ENCODE results near the gene COL3A1. TPM values are rescaled to one million over a fixed set of nuclear protein-coding genes. Genes with fewer than 3 reads are reported as not detected.
A peak's percentile ranks its signal among the peaks of the same experiment; 100 is the strongest.

Gene COL3A1
- total and polyA plus RNA-seq, 2 of the 13 experiments (the other 11 are each of a cell fraction or from before 2014, with no cell fraction given): 0.04 TPM; not detected in 1

DNA sequence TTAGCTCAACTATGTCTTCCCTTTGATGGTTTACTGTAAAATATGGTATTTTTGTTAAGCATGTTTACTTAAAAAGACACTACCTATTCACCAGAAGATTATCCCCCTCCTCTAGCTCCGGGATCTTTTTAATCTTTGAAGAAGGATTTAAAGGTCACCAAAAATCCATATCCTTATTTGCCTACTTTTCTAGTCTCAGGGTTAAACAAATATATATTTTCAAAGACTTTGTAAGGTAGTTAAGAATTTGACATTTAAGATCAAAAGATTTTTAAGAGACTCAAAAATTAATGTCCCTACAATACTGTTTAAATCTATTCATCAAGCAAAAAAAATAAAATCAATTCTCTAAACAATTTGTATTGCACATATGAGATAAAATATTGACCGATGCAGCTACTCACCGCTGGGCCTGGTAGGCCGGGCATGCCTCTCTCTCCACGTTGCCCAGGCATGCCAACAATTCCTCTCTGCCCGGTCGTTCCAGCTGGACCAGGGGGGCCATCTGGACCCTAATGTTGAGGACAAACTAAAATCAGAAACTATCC, 76.1 kb downstream of the COL3A1 start (continued):
- TF ChIP-seq, protein P1, sequence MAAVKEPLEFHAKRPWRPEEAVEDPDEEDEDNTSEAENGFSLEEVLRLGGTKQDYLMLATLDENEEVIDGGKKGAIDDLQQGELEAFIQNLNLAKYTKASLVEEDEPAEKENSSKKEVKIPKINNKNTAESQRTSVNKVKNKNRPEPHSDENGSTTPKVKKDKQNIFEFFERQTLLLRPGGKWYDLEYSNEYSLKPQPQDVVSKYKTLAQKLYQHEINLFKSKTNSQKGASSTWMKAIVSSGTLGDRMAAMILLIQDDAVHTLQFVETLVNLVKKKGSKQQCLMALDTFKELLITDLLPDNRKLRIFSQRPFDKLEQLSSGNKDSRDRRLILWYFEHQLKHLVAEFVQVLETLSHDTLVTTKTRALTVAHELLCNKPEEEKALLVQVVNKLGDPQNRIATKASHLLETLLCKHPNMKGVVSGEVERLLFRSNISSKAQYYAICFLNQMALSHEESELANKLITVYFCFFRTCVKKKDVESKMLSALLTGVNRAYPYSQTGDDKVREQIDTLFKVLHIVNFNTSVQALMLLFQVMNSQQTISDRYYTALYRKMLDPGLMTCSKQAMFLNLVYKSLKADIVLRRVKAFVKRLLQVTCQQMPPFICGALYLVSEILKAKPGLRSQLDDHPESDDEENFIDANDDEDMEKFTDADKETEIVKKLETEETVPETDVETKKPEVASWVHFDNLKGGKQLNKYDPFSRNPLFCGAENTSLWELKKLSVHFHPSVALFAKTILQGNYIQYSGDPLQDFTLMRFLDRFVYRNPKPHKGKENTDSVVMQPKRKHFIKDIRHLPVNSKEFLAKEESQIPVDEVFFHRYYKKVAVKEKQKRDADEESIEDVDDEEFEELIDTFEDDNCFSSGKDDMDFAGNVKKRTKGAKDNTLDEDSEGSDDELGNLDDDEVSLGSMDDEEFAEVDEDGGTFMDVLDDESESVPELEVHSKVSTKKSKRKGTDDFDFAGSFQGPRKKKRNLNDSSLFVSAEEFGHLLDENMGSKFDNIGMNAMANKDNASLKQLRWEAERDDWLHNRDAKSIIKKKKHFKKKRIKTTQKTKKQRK (IDR thresholded peaks at IDR 0.05; ENCODE audit: low read length): no peak
- TF ChIP-seq ZNF605 (CRISPR knock-in tag; IDR thresholded peaks at IDR 0.05): 0 out of 2 replicates have a peak, but pooled peaks have one; percentile 38
- no peak for TF ChIP-seq ZNF430 (CRISPR knock-in tag; IDR thresholded peaks at IDR 0.05)
- TF ChIP-seq ZNF614 (CRISPR knock-in tag; IDR thresholded peaks at IDR 0.05; ENCODE audit: borderline replicate concordance): peak; percentile 45; the same call in 1 of the 2 replicates
- TF ChIP-seq, protein P2, sequence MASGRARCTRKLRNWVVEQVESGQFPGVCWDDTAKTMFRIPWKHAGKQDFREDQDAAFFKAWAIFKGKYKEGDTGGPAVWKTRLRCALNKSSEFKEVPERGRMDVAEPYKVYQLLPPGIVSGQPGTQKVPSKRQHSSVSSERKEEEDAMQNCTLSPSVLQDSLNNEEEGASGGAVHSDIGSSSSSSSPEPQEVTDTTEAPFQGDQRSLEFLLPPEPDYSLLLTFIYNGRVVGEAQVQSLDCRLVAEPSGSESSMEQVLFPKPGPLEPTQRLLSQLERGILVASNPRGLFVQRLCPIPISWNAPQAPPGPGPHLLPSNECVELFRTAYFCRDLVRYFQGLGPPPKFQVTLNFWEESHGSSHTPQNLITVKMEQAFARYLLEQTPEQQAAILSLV (CRISPR knock-in tag; IDR thresholded peaks at IDR 0.05; ENCODE audit: borderline replicate concordance): no peak
- TF ChIP-seq GATA4 (IDR thresholded peaks at IDR 0.05; ENCODE audit: borderline replicate concordance, low read depth): peak; percentile 92
- TF ChIP-seq, protein P3, sequence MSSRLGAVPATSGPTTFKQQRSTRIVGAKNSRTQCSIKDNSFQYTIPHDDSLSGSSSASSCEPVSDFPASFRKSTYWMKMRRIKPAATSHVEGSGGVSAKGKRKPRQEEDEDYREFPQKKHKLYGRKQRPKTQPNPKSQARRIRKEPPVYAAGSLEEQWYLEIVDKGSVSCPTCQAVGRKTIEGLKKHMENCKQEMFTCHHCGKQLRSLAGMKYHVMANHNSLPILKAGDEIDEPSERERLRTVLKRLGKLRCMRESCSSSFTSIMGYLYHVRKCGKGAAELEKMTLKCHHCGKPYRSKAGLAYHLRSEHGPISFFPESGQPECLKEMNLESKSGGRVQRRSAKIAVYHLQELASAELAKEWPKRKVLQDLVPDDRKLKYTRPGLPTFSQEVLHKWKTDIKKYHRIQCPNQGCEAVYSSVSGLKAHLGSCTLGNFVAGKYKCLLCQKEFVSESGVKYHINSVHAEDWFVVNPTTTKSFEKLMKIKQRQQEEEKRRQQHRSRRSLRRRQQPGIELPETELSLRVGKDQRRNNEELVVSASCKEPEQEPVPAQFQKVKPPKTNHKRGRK (CRISPR knock-in tag; IDR thresholded peaks at IDR 0.05): no peak
- TF ChIP-seq MTF1 (CRISPR knock-in tag; IDR thresholded peaks at IDR 0.05): 0 out of 2 replicates have a peak, but pooled peaks have one; percentile 22
- no peak for TF ChIP-seq ZNF367 (CRISPR knock-in tag; IDR thresholded peaks at IDR 0.05; ENCODE audit: borderline replicate concordance)
- TF ChIP-seq ATM (IDR thresholded peaks at IDR 0.05; ENCODE audit: borderline replicate concordance): no peak
- TF ChIP-seq ZFP36L2 (CRISPR knock-in tag; IDR thresholded peaks at IDR 0.05): no peak
- TF ChIP-seq ZNF335 (CRISPR knock-in tag; IDR thresholded peaks at IDR 0.05): no peak
- TF ChIP-seq ZNF24 (IDR thresholded peaks at IDR 0.05): peak; percentile 39; the same call in 1 of the 2 replicates
- TF ChIP-seq ZNF510 (CRISPR knock-in tag; IDR thresholded peaks at IDR 0.05; ENCODE audit: low read depth): no peak
- peak; percentile 20; the same call in 1 of the 2 replicates for TF ChIP-seq ZNF3 (CRISPR knock-in tag; IDR thresholded peaks at IDR 0.05)
- no peak for TF ChIP-seq SKI (IDR thresholded peaks at IDR 0.05; ENCODE audit: partially characterized antibody)
- TF ChIP-seq, protein P4, sequence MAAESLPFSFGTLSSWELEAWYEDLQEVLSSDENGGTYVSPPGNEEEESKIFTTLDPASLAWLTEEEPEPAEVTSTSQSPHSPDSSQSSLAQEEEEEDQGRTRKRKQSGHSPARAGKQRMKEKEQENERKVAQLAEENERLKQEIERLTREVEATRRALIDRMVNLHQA (CRISPR knock-in tag; IDR thresholded peaks at IDR 0.05): no peak
- TF ChIP-seq GPN1 (CRISPR knock-in tag; IDR thresholded peaks at IDR 0.05; ENCODE audit: borderline replicate concordance): no peak
- TF ChIP-seq, protein P5, sequence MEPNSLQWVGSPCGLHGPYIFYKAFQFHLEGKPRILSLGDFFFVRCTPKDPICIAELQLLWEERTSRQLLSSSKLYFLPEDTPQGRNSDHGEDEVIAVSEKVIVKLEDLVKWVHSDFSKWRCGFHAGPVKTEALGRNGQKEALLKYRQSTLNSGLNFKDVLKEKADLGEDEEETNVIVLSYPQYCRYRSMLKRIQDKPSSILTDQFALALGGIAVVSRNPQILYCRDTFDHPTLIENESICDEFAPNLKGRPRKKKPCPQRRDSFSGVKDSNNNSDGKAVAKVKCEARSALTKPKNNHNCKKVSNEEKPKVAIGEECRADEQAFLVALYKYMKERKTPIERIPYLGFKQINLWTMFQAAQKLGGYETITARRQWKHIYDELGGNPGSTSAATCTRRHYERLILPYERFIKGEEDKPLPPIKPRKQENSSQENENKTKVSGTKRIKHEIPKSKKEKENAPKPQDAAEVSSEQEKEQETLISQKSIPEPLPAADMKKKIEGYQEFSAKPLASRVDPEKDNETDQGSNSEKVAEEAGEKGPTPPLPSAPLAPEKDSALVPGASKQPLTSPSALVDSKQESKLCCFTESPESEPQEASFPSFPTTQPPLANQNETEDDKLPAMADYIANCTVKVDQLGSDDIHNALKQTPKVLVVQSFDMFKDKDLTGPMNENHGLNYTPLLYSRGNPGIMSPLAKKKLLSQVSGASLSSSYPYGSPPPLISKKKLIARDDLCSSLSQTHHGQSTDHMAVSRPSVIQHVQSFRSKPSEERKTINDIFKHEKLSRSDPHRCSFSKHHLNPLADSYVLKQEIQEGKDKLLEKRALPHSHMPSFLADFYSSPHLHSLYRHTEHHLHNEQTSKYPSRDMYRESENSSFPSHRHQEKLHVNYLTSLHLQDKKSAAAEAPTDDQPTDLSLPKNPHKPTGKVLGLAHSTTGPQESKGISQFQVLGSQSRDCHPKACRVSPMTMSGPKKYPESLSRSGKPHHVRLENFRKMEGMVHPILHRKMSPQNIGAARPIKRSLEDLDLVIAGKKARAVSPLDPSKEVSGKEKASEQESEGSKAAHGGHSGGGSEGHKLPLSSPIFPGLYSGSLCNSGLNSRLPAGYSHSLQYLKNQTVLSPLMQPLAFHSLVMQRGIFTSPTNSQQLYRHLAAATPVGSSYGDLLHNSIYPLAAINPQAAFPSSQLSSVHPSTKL (CRISPR knock-in tag; IDR thresholded peaks at IDR 0.05): peak; percentile 99
- TF ChIP-seq PPARG (CRISPR knock-in tag; conservative IDR thresholded peaks at IDR 0.05): peak; percentile 91
- no peak for TF ChIP-seq ZNF460 (CRISPR knock-in tag; IDR thresholded peaks at IDR 0.05; ENCODE audit: borderline replicate concordance)
